GM19438 (cell line): ENCODE measurements around the gene DIP2C.
"Not testable (repeated sequence)": the region's sequence is repeated elsewhere in the genome, so short reads cannot be mapped to it uniquely, and the experiment has no call there.

Experiments
- ATAC-seq: cut with Tn5 transposase; IDR thresholded peaks from one replicate; pipeline ENCODE4 v1.9.1; 2021; ENCODE audit warnings: low read depth; ENCODE audit not compliant: unreplicated experiment

The DIP2C gene

GRCh38 chr10:349081-349480 lies 340.4 kb downstream of the DIP2C start:
- ATAC-seq, result no peak

- no peak for ATAC-seq
Observed at GRCh38 chr10:348456-348855, 341.0 kb downstream of the DIP2C start.

GRCh38 chr10:347774-348173 lies 341.7 kb downstream of the DIP2C start:
- not testable (repeated sequence) for ATAC-seq

GRCh38 chr10:347190-347589 lies 342.3 kb downstream of the DIP2C start:
- ATAC-seq, result not testable (repeated sequence)

- ATAC-seq, result no peak
Observed at GRCh38 chr10:344582-345200, 344.8 kb downstream of the DIP2C start.

- no peak for ATAC-seq
Observed at GRCh38 chr10:343231-344220, 345.9 kb downstream of the DIP2C start.

GRCh38 chr10:341081-341740 lies 348.3 kb downstream of the DIP2C start:
- ATAC-seq, result no peak

- ATAC-seq, result no peak
Observed at GRCh38 chr10:340646-341045, 348.8 kb downstream of the DIP2C start.

- ATAC-seq, result no peak
Observed at GRCh38 chr10:339038-339391, 350.5 kb downstream of the DIP2C start.

GRCh38 chr10:338171-339037 lies 351.1 kb downstream of the DIP2C start:
- ATAC-seq, result no peak

- no peak for ATAC-seq
Observed at GRCh38 chr10:336247-336646, 353.2 kb downstream of the DIP2C start.

GRCh38 chr10:335151-335800 lies 354.2 kb downstream of the DIP2C start:
- ATAC-seq, result no peak

- no peak for ATAC-seq
Observed at GRCh38 chr10:331186-331585, 358.3 kb downstream of the DIP2C start.

GRCh38 chr10:329361-330099 lies 359.9 kb downstream of the DIP2C start:
- no peak for ATAC-seq

GRCh38 chr10:327889-328852 lies 361.3 kb downstream of the DIP2C start:
- ATAC-seq, result no peak

GRCh38 chr10:326894-327635 lies 362.4 kb downstream of the DIP2C start:
- ATAC-seq, result no peak

GRCh38 chr10:326350-326749 lies 363.1 kb downstream of the DIP2C start:
- ATAC-seq, result no peak
